ENCODE measurements around the gene ADPRH. TPM values are rescaled to one million over a fixed set of nuclear protein-coding genes. Genes with fewer than 3 reads are reported as not detected.

The ADPRH gene
- polyA plus RNA-seq, 2 of the 4 experiments (the other 2 are of a cell fraction), result 3.7 to 3.8 TPM

- DNase-seq (ENCODE audit: low read depth in 1 of 2, low spot score in 1 of 2) (no peak), FAIRE-seq (no peak), ATAC-seq (peak in 1 of 2 experiments; percentile 31; a peak in 1 of 6 replicates)
- Histone ChIP-seq H3K4me3 (no peak overlapping the region), H3K4me1 (peaks cover 4% of the 10 kb centered on the region; the same call in 1 of the 3 replicates), H3K4me2 (no peak overlapping the region), H3K27ac (no peak overlapping the region), H3K9me3 (no peaks in the 10 kb centered on the region)
- ChIA-PET CTCF (no interaction called here), POLR2A (no interaction called here)
- TF ChIP-seq, protein P1, sequence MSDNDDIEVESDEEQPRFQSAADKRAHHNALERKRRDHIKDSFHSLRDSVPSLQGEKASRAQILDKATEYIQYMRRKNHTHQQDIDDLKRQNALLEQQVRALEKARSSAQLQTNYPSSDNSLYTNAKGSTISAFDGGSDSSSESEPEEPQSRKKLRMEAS (IDR thresholded peaks at IDR 0.05), result no peak
- TF ChIP-seq HOXB5 (CRISPR knock-in tag; IDR thresholded peaks at IDR 0.05) (no peak), RFX5 (IDR thresholded peaks at IDR 0.05) (no peak), RARB (CRISPR knock-in tag; IDR thresholded peaks at IDR 0.05) (no peak), KDM5A (IDR thresholded peaks at IDR 0.05) (no peak), HMGXB4 (CRISPR knock-in tag; IDR thresholded peaks at IDR 0.05; ENCODE audit: borderline replicate concordance) (no peak), TFCP2L1 (CRISPR knock-in tag; IDR thresholded peaks at IDR 0.05) (no peak), FOXS1 (CRISPR knock-in tag; IDR thresholded peaks at IDR 0.05) (no peak), EP300 (IDR thresholded peaks at IDR 0.05) (no peak), REST (IDR thresholded peaks at IDR 0.05) (no peak), HOXB13 (CRISPR knock-in tag; IDR thresholded peaks at IDR 0.05; ENCODE audit: low read depth) (no peak), KDM1A (IDR thresholded peaks at IDR 0.05; ENCODE audit: low read depth) (no peak), CTCF (IDR thresholded peaks at IDR 0.05) (no peak), GATA3 (IDR thresholded peaks at IDR 0.05; ENCODE audit: borderline replicate concordance) (no peak), CEBPB (IDR thresholded peaks at IDR 0.05) (no peak), JUNB (IDR thresholded peaks at IDR 0.05) (no peak)
- TF ChIP-seq, protein P2, sequence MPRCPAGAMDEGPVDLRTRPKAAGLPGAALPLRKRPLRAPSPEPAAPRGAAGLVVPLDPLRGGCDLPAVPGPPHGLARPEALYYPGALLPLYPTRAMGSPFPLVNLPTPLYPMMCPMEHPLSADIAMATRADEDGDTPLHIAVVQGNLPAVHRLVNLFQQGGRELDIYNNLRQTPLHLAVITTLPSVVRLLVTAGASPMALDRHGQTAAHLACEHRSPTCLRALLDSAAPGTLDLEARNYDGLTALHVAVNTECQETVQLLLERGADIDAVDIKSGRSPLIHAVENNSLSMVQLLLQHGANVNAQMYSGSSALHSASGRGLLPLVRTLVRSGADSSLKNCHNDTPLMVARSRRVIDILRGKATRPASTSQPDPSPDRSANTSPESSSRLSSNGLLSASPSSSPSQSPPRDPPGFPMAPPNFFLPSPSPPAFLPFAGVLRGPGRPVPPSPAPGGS (IDR thresholded peaks at IDR 0.05), result no peak
- TF ChIP-seq, protein P3, sequence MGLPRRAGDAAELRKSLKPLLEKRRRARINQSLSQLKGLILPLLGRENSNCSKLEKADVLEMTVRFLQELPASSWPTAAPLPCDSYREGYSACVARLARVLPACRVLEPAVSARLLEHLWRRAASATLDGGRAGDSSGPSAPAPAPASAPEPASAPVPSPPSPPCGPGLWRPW (IDR thresholded peaks at IDR 0.05), result no peak
- TF ChIP-seq, protein P4, sequence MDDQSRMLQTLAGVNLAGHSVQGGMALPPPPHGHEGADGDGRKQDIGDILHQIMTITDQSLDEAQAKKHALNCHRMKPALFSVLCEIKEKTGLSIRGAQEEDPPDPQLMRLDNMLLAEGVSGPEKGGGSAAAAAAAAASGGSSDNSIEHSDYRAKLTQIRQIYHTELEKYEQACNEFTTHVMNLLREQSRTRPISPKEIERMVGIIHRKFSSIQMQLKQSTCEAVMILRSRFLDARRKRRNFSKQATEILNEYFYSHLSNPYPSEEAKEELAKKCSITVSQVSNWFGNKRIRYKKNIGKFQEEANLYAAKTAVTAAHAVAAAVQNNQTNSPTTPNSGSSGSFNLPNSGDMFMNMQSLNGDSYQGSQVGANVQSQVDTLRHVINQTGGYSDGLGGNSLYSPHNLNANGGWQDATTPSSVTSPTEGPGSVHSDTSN (IDR thresholded peaks at IDR 0.05), result no peak
- WGBS (ENCODE audit: missing lambda C conversion rate), result no CpG with 5 or more reads among the region's 1 CpG
Measured at GRCh38 chr3:119626196-119626595, 46.9 kb downstream of the ADPRH start.

All from A549 (cell line).